A549 (cell line): ENCODE results near the gene STAT4.

ENCODE experiments used
- CHD2 ChIP-seq: fragments of 150-350 bp; IDR thresholded peaks from 2 replicates; pipeline ENCODE4 v1.6.1; 2014; ENCODE audit warnings: low read length; ENCODE audit not compliant: partially characterized antibody
- EP300 ChIP-seq, 2 experiments: fragments of >200 bp; sonication (Bioruptor Twin); formaldehyde crosslinking; IDR thresholded peaks; 2 replicates in 1 of 2; 3 replicates in 1 of 2; pipeline ENCODE4 v1.6.1; 2016 to 2017
- HDAC2 ChIP-seq: fragments of 200-600 bp; sonication (generic); IDR thresholded peaks from 2 replicates; pipeline ENCODE4 v1.6.1; 2016
- MYC ChIP-seq: IDR thresholded peaks from 2 replicates; pipeline ENCODE4 v1.6.1; 2012; ENCODE audit warnings: mild to moderate bottlenecking, inconsistent platforms, low read length, improper control_type of control experiment, borderline replicate concordance
- POLR2A ChIP-seq: IDR thresholded peaks from 2 replicates; pipeline ENCODE4 v1.6.1; 2012; ENCODE audit warnings: mild to moderate bottlenecking, low read length
- USF2 ChIP-seq: fragments of 450-650 bp; IDR thresholded peaks from 2 replicates; pipeline ENCODE4 v1.6.1; 2014; ENCODE audit warnings: antibody characterized with exemption
- TF ChIP-seq, protein P1 (sequence below): fragments of >200 bp; sonication (Bioruptor Twin); formaldehyde crosslinking; IDR thresholded peaks from 3 replicates; pipeline ENCODE4 v1.5.1; 2016

GRCh38 chr2:191059308-191059707 is 91.5 kb downstream of the STAT4 start:
- TF ChIP-seq CHD2, result no peak
- TF ChIP-seq, protein P1, sequence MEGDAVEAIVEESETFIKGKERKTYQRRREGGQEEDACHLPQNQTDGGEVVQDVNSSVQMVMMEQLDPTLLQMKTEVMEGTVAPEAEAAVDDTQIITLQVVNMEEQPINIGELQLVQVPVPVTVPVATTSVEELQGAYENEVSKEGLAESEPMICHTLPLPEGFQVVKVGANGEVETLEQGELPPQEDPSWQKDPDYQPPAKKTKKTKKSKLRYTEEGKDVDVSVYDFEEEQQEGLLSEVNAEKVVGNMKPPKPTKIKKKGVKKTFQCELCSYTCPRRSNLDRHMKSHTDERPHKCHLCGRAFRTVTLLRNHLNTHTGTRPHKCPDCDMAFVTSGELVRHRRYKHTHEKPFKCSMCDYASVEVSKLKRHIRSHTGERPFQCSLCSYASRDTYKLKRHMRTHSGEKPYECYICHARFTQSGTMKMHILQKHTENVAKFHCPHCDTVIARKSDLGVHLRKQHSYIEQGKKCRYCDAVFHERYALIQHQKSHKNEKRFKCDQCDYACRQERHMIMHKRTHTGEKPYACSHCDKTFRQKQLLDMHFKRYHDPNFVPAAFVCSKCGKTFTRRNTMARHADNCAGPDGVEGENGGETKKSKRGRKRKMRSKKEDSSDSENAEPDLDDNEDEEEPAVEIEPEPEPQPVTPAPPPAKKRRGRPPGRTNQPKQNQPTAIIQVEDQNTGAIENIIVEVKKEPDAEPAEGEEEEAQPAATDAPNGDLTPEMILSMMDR, result no peak
- no peak for TF ChIP-seq HDAC2
- TF ChIP-seq USF2, result no peak
- no peak for TF ChIP-seq POLR2A
- no peak for TF ChIP-seq MYC
- TF ChIP-seq EP300 (IDR thresholded peaks at IDR 0.05), result no peak
